Measurements from ENCODE around the gene CACNA1H. TPM values are rescaled to one million over a fixed set of nuclear protein-coding genes. Genes with fewer than 3 reads are reported as not detected.

Gene CACNA1H
- total and polyA plus RNA-seq, 2 donors (not counting 3 experiments of a cell fraction or from before 2014, with no cell fraction given), result 0.03 TPM; not detected in 1

GRCh38 chr16:1216296-1216619 lies 63.4 kb downstream of the CACNA1H start:
- Histone ChIP-seq H3K79me2 (ENCODE audit: control insufficient read depth, insufficient read depth, low read length) (no peaks in the 10 kb centered on the region), H4K20me1 (replicated peaks; ENCODE audit: control insufficient read depth, extremely low read depth, insufficient read depth, low read length) (no peaks in the 10 kb centered on the region), H3K9me1 (replicated peaks; ENCODE audit: control insufficient read depth, extremely low read depth, insufficient read depth, low read length) (no peaks in the 10 kb centered on the region), H3K27me3 (ENCODE audit: control insufficient read depth in 2 of 2, insufficient read depth in 2 of 2, low read length in 2 of 2) (no peaks in the 10 kb centered on the region), H3K4me3 (replicated peaks in 1 of 3; ENCODE audit: insufficient read depth in 1 of 3, low read depth in 1 of 3, low read length in 3 of 3) (no peak overlapping the region), H3K4me1 (ENCODE audit: control insufficient read depth, extremely low read depth, insufficient read depth, low read length) (no peaks in the 10 kb centered on the region), H3K4me2 (ENCODE audit: insufficient read depth, low read length) (no peak overlapping the region), H3K9me3 (replicated peaks; ENCODE audit: control insufficient read depth, insufficient read depth, low read length) (no peaks in the 10 kb centered on the region), H3K27ac (ENCODE audit: insufficient read depth, low read depth, low read length) (no peak overlapping the region), H3K9ac (replicated peaks; ENCODE audit: extremely low read depth, insufficient read depth, low read length) (no peak overlapping the region), H3K36me3 (ENCODE audit: control insufficient read depth in 2 of 2, extremely low read depth in 1 of 2, insufficient read depth in 2 of 2, low read length in 2 of 2) (no peaks in the 10 kb centered on the region), H2AFZ (ENCODE audit: low read depth, low read length) (no peak overlapping the region)
- TF ChIP-seq POLR2A (IDR thresholded peaks at IDR 0.05; ENCODE audit: low read depth, low read length) (no peak), MAX (IDR thresholded peaks at IDR 0.05; ENCODE audit: insufficient read depth, insufficient read length) (no peak), MYC (IDR thresholded peaks at IDR 0.05; ENCODE audit: low read depth, low read length) (no peak), GATA2 (IDR thresholded peaks at IDR 0.05; ENCODE audit: insufficient read depth, insufficient read length, low read depth, low read length) (no peak), FOS (IDR thresholded peaks at IDR 0.05; ENCODE audit: borderline replicate concordance, insufficient read depth, low read length) (no peak)
- POLR2A ChIA-PET, result no interaction called here
- intact Hi-C loops (cut with micrococcal nuclease), result loop anchor here (2.0 kb wide), 1 partner anchor 41 kb away; no protein-coding TSS in a partner anchor
- dilution Hi-C loops (cut with MboI; ENCODE audit: extremely low pct_ligation_motif_present, low sequenced_read_pairs), result no loop called here
- BruUV-seq (replicated peaks), result no TSS peak
- FAIRE-seq (no peak), DNase-seq (ENCODE audit: low read depth, low spot score) (no peak)
- CTCF ChIA-PET, result no interaction called here

- no TSS peak for BruUV-seq (replicated peaks)
- DNase-seq (ENCODE audit: low read depth, low spot score), result no peak
- ChIA-PET POLR2A (no interaction called here), CTCF (no interaction called here)
- Histone ChIP-seq H3K9ac (replicated peaks; ENCODE audit: extremely low read depth, insufficient read depth, low read length) (no peak overlapping the region), H2AFZ (ENCODE audit: low read depth, low read length) (no peak overlapping the region), H3K4me2 (ENCODE audit: insufficient read depth, low read length) (no peak overlapping the region), H3K36me3 (ENCODE audit: control insufficient read depth in 2 of 2, extremely low read depth in 1 of 2, insufficient read depth in 2 of 2, low read length in 2 of 2) (no peaks in the 10 kb centered on the region), H3K27ac (ENCODE audit: insufficient read depth, low read depth, low read length) (no peak overlapping the region), H3K9me3 (replicated peaks; ENCODE audit: control insufficient read depth, insufficient read depth, low read length) (no peaks in the 10 kb centered on the region), H3K27me3 (ENCODE audit: control insufficient read depth in 2 of 2, insufficient read depth in 2 of 2, low read length in 2 of 2) (no peaks in the 10 kb centered on the region), H3K79me2 (ENCODE audit: control insufficient read depth, insufficient read depth, low read length) (no peaks in the 10 kb centered on the region), H4K20me1 (replicated peaks; ENCODE audit: control insufficient read depth, extremely low read depth, insufficient read depth, low read length) (no peaks in the 10 kb centered on the region), H3K9me1 (replicated peaks; ENCODE audit: control insufficient read depth, extremely low read depth, insufficient read depth, low read length) (no peaks in the 10 kb centered on the region), H3K4me3 (replicated peaks in 1 of 3; ENCODE audit: insufficient read depth in 1 of 3, low read depth in 1 of 3, low read length in 3 of 3) (no peak overlapping the region), H3K4me1 (ENCODE audit: control insufficient read depth, extremely low read depth, insufficient read depth, low read length) (no peaks in the 10 kb centered on the region)
- TF ChIP-seq POLR2AphosphoS5 (IDR thresholded peaks at IDR 0.05; ENCODE audit: insufficient read depth, low read depth, low read length), result no peak
- intact Hi-C loops (cut with micrococcal nuclease), result loop anchor here (2.0 kb wide), 1 partner anchor 42 kb away; no protein-coding TSS in a partner anchor
- FAIRE-seq, result no peak
- dilution Hi-C loops (cut with MboI; ENCODE audit: extremely low pct_ligation_motif_present, low sequenced_read_pairs), result no loop called here
Measured at GRCh38 chr16:1216681-1217400, 63.9 kb downstream of the CACNA1H start.

All from endothelial cell of umbilical vein (primary cell).